Stimulated activated CD8-positive, alpha-beta memory T cell treated with anti-CD3 and anti-CD28 coated beads, Interleukin-7, amount 100 ng/mL, for 48 hours (primary cell): Measurements from ENCODE around the gene CDKN1A.
"Not testable (repeated sequence)": the region's sequence is repeated elsewhere in the genome, so short reads cannot be mapped to it uniquely, and the experiment has no call there.

ENCODE experiments used
- DNase-seq, 2 donors: peaks; one replicate each; pipeline ENCODE4 v3.0.0-alpha.2; 2020; ENCODE audit warnings: low read depth in 1 of 2; ENCODE audit errors: extremely low read depth in 1 of 2

CDKN1A gene

DNA sequence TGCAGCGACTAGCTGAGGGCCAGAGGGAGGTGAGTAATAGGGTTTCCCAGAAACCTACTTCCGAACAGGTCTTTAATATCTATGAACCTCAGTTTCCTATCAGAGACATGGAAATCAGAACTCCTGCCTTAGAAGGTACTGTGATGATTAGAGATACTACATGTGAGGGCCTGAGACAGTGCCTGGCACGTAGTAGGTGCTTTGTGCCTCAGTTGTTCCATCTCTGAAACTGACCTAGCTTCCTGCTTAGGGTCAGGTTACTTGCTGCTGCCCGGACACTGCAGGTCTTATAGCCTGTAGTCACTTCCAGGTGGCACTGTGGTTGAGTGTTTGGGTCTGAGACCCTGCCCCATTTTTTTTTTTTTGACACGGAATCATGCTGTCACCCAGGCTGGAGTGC is 40.0 kb downstream of the CDKN1A start:
- DNase-seq = no peak

DNA sequence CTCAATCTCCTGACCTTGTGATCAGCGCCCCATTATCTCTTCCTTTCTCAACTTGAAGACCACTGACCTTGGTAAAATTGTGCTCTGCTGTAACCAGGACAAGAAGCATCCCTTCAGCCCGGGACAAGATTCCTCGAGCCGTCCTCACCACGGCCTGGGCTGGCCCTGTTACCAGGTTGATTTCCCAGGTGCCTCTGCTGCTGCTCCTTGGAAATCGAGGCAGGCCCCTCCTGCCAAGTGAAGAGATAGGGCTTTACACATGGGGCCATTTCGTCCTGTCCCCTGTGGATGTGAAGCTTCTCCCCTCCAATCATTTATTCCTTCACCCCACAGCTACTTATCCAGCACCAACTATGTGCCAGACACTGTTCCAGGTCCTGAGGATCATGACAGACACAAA is 40.6 kb downstream of the CDKN1A start:
- DNase-seq = no peak

DNA sequence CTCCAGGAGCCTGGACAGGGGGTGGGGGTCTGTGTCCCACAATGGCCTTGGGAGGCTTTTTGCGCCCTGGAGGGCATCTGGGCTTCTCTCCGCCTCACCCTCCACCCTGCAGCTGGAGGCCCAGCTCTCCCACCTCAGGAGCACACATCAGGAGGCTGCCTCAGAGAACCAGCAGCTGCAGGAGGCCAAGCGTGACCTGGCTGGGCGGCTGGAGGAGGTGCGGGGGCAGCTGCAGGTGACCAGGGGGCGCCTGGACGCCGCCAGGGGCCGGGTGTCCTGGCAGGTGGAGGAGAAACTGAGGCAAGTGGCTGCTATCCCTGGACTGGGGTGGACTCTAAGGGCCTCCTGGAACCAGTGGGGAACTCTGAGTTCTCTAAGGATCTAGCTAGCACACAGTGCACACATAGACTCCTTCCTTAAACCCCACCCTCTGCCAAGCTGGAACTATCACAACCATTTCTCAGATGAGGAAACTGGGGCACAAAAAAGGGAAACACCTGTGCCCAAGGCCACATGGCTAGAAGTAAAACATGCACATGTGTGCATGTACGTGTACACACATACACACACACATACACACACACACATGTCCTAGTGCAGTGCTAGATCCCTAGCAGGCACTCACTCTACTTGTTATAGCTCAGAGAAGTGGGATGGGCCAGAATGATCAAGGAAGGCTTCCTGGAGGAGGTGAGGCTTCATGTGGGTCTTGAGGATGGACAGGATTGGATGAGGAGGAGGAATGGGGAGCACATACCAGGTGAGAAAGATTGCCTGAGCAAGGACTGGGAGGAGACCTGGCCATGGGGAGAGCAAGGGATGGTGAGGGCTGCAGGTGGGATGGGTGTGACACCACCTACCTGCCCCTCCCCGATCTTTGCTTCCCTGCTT is 42.0 kb downstream of the CDKN1A start:
- DNase-seq = no peak

DNA sequence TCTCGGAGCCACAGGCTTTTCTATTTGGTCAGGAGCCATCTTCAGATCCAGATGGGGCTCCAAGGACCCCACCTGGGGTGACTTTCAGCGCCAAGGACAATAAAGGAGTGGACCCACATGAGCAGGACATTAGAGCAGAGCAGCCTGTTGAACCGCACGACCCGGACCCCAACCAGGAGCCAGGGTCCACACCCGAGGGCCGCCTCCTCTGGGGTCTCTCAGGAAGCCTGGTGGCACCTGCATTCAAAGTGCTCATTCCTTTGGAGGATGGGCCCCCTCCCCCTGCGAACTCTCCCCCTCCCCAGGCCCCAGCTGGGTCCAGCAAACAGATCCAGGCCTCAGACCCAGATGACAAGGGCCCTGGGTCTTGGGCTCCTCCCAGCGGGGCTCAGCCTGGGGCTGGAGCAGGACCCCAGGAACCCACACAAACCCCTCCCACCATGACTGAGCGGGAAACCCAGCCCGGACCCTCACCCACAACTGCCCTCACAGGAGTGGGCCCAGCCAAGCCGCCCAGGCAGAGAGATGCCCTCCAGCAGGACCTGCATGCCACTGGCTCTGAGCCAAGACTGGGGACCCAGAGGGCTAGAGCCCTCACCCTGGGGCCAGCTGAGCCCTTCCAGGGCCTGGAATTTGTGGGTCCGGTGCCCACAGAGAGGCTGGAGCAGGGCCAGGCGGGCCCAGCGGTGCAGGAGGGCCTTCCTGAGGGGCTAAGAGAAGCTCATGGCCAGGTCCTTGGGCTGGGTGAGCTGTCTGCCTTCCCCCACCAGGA is 43.0 kb downstream of the CDKN1A start:
- no peak for DNase-seq

GRCh38 chr6:36722365-36722764 is 43.9 kb downstream of the CDKN1A start:
- DNase-seq = no peak

DNA sequence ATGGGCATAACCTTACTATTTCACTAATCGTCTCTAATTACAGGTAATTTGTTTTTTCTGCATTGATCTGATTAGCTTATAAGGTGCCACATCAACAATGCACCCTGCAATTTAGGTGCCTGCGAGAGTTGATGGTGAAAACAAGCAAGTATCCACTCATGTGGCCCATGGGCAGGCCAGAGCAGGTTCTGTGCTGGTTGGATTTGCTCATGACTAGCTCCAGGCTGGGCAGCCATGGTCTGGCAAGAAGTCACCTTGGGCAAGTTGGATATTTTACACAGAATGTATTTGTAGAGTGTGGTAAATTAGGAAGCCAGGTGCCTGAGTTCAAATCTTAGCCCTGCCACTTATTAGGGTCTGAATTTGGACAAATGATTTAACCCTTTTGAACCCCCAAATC is 44.4 kb downstream of the CDKN1A start:
- DNase-seq = no peak

DNA sequence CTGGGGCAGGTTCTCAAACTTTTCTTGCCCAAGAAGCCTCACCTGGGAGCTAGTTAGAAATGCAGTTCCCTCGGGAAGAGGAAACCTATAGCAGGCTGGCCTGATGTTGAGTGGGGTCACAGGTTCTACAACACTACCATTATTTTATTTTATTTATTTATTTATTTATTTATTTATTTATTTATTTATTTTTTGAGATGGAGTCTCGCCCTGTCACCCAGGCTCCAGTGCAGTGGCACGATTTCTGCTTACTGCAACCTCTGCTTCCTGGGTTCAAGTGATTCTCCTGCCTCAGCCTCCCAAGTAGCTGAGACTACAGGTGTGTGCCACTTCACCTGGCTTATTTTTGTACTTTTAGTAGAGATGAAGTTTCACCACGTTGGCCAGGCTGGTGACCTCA is 45.5 kb downstream of the CDKN1A start:
- DNase-seq = not testable (repeated sequence)

DNA sequence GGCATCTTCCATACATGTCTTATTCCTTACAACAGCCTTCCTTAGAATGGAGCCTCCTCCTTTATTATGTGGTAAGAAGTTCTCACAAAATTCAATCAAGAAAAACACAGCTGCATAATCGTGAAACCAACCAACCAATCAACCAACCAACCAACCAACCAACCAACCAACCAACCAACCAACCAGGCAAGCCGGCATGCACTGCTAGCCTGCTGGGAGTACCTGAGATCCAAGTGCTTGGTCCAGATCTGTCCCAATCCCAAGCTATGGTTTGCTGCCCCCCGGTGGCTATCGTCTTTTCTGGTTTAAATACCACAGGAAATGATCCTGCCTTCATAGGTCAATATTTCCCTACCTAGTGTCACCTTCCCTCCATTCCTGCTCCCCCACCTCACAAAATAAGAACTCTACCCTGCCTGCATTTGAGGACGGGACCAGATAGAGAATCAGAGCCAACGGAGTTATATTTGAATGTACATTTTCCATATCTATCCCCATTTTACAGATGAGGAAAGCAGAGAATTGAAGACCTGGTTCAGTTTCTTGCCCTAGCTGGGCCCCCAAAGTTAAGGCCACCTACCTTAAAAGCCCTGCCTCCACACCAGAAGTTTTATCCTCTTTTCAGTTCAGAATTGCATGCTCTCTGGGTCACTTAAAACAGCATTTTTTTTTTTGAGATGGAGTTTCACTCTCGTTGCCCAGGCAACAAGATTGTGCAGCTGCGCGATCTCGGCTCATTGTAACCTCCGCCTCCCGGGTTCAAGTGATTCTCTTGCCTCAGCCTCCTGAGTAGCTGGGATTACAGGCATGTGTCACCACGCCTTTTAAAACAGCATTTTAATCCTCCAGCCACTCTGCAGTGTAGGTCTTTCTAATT is 46.2 kb downstream of the CDKN1A start:
- DNase-seq = peak in 1 of 2 donors; percentile 43

- no peak for DNase-seq
These were observed 47.1 kb downstream of the CDKN1A start for GRCh38 chr6:36725581-36725980.

- no peak for DNase-seq
These were observed 49.0 kb downstream of the CDKN1A start for GRCh38 chr6:36727505-36728021.

- no peak for DNase-seq
These were observed 50.0 kb downstream of the CDKN1A start for GRCh38 chr6:36728289-36729160.

- DNase-seq = no peak
These were observed 50.6 kb downstream of the CDKN1A start for GRCh38 chr6:36729161-36729524.

GRCh38 chr6:36730424-36731380 is 52.2 kb downstream of the CDKN1A start:
- DNase-seq = no peak

DNA sequence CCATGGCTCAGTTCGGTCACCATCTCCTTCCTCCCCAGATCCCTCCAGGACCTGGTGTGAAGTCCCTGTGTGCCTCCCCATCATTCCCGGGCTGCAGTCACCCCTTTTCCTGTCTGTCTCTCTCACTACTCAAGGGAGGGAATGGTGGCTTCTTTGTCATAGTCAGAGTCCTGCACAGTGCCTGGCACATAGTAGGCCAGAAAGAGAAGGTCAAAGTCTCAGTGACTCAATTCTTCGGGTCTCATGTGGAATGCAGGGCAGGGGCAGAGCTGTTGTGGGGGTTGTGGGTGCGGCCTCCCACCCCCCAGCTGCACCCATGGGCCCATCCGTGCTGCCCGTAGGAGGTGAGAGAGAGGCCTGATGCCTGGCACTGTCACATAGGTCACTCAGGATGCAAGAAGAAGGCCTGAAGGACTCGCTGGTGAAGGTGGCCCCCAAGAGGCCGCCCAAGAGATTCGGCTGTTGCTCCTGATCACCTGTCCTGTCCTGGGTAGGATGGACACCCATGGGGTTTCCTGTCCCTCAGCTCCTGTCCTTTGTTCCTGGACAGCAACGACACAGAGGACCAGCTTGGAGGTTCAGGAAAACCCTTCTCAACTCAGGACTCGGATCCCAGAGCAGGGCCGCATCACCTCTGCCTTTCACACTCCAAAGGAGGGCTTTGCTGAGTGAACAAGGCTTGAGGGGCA is 53.3 kb downstream of the CDKN1A start:
- DNase-seq = no peak

- no peak for DNase-seq
These were observed 54.8 kb downstream of the CDKN1A start for GRCh38 chr6:36733300-36733699.

- no peak for DNase-seq
These were observed 56.1 kb downstream of the CDKN1A start for GRCh38 chr6:36734486-36735060.

DNA sequence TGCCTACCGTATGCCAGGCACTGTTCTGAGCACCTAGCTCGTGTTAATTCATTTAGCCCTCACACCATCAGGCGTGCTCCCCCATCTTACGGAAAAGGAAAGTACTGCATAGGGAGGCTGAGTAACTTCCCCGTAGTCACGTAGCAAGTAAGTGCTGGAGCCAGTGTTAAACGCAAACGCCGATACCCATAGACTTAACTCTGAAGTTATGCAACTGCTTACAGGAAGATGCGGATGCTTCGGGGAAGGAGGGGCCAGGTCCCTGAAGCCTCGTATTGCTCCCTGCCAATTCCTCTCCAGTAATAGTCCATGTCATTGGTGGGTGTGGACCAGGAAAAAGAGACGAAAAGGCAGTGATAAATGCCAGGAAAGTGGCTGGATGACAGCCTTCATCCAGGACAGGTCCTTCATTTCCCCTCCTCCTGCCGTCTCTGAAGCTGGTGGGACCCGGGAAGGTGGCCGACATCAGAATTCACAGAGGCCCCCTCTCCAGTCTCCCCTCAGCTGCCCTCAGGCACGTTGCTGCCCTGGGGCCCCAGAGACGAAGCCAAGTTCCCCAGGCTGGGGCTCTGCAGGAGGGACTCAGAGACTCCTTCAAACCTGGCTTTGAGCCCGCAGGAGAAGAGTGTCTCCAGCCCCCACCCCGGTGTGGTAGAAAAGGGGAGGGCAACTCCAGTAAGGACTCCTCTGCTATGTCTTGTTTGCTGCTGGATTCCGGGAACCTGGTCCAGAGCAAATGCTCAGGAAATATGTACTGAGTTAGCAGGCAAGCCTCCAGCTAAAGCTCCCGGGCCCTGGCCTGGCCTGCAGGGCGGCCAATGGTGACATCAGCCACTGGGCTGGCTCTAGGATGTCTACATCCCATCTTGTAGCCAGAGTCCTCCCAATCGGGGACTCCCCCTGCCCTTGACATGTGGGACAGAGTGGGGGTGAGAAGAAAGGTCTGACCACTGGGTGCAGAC is 56.9 kb downstream of the CDKN1A start:
- peak in 1 of 2 donors; percentile 15 for DNase-seq
